IPS-15b (cell line): ENCODE measurements around the gene SP1.
"Not testable (repeated sequence)": the region's sequence is repeated elsewhere in the genome, so short reads cannot be mapped to it uniquely, and the experiment has no call there.

Experiments
- H3K27me3 ChIP-seq: one replicate; pipeline ENCODE4 v1.6.1; 2013; ENCODE audit warnings: low read length; ENCODE audit not compliant: control insufficient read depth, insufficient read depth
- H3K36me3 ChIP-seq: one replicate; pipeline ENCODE4 v1.6.1; 2013; ENCODE audit warnings: low read length; ENCODE audit not compliant: control insufficient read depth, insufficient read depth
- H3K4me1 ChIP-seq: one replicate; pipeline ENCODE4 v1.6.1; 2013; ENCODE audit warnings: mild to moderate bottlenecking, low read length; ENCODE audit not compliant: control insufficient read depth, insufficient read depth
- H3K4me3 ChIP-seq: one replicate; pipeline ENCODE4 v1.5.1; 2013; ENCODE audit warnings: low read depth, low read length
- H3K9ac ChIP-seq: one replicate; pipeline ENCODE4 v1.6.1; 2013; ENCODE audit warnings: low read depth, mild to moderate bottlenecking, low read length
- H3K9me3 ChIP-seq: one replicate; pipeline ENCODE4 v1.6.1; 2013; ENCODE audit warnings: mild to moderate bottlenecking, low read length; ENCODE audit not compliant: control insufficient read depth, insufficient read depth

The SP1 gene

GRCh38 chr12:53386381-53386780 is 6.4 kb downstream of the SP1 start:
- not testable (repeated sequence) for H3K9ac ChIP-seq, H3K9me3 ChIP-seq, H3K27me3 ChIP-seq, H3K4me3 ChIP-seq
- Histone ChIP-seq H3K36me3 (peaks cover 21% of the 10 kb centered on the region), H3K4me1 (peaks cover 12% of the 10 kb centered on the region)

- Histone ChIP-seq H3K36me3 (peaks cover 2% of the 10 kb centered on the region), H3K27me3 (no peaks in the 10 kb centered on the region), H3K9ac (no peak overlapping the region), H3K9me3 (no peaks in the 10 kb centered on the region), H3K4me1 (no peaks in the 10 kb centered on the region), H3K4me3 (no peak overlapping the region)
Measured at GRCh38 chr12:53388932-53389331, 9.0 kb downstream of the SP1 start.

GRCh38 chr12:53389702-53390101 is 9.7 kb downstream of the SP1 start:
- H3K27me3 ChIP-seq: no peaks in the 10 kb centered on the region
- H3K36me3 ChIP-seq: no peaks in the 10 kb centered on the region
- no peak overlapping the region for H3K9ac ChIP-seq
- no peaks in the 10 kb centered on the region for H3K9me3 ChIP-seq
- H3K4me3 ChIP-seq: no peak overlapping the region
- H3K4me1 ChIP-seq: no peaks in the 10 kb centered on the region

GRCh38 chr12:53391724-53392123 is 11.7 kb downstream of the SP1 start:
- no peak overlapping the region for H3K4me3 ChIP-seq
- no peaks in the 10 kb centered on the region for H3K9me3 ChIP-seq
- H3K4me1 ChIP-seq: no peaks in the 10 kb centered on the region
- no peaks in the 10 kb centered on the region for H3K36me3 ChIP-seq
- H3K27me3 ChIP-seq: no peaks in the 10 kb centered on the region
- no peak overlapping the region for H3K9ac ChIP-seq

GRCh38 chr12:53399896-53400295 is 19.9 kb downstream of the SP1 start:
- H3K4me1 ChIP-seq: no peaks in the 10 kb centered on the region
- no peak overlapping the region for H3K4me3 ChIP-seq
- H3K9ac ChIP-seq: no peak overlapping the region
- H3K27me3 ChIP-seq: no peaks in the 10 kb centered on the region
- no peaks in the 10 kb centered on the region for H3K36me3 ChIP-seq
- H3K9me3 ChIP-seq: no peaks in the 10 kb centered on the region

- not testable (repeated sequence) for H3K4me1 ChIP-seq, H3K36me3 ChIP-seq, H3K9ac ChIP-seq, H3K27me3 ChIP-seq, H3K4me3 ChIP-seq, H3K9me3 ChIP-seq
Measured at GRCh38 chr12:53402351-53402750, 22.4 kb downstream of the SP1 start.

GRCh38 chr12:53402871-53403270 is 22.9 kb downstream of the SP1 start:
- H3K4me3 ChIP-seq: no peak overlapping the region
- H3K36me3 ChIP-seq: peaks cover 3% of the 10 kb centered on the region
- H3K27me3 ChIP-seq: no peaks in the 10 kb centered on the region

GRCh38 chr12:53410951-53411350 is 31.0 kb downstream of the SP1 start:
- H3K4me3 ChIP-seq: no peak overlapping the region
- H3K27me3 ChIP-seq: no peaks in the 10 kb centered on the region
- peaks cover 20% of the 10 kb centered on the region for H3K36me3 ChIP-seq

More at GRCh38 chr12:53402871-53403270, 22.9 kb downstream of the SP1 start:
- H3K9me3 ChIP-seq: no peaks in the 10 kb centered on the region
- H3K9ac ChIP-seq: no peak overlapping the region
- no peaks in the 10 kb centered on the region for H3K4me1 ChIP-seq

GRCh38 chr12:53413485-53414204 is 33.7 kb downstream of the SP1 start:
- Histone ChIP-seq H3K27me3 (no peaks in the 10 kb centered on the region), H3K4me1 (peaks cover 17% of the 10 kb centered on the region), H3K9ac (no peak overlapping the region), H3K9me3 (no peaks in the 10 kb centered on the region), H3K36me3 (peaks cover 17% of the 10 kb centered on the region), H3K4me3 (no peak overlapping the region)

More at GRCh38 chr12:53410951-53411350, 31.0 kb downstream of the SP1 start:
- Histone ChIP-seq H3K4me1 (peaks cover 12% of the 10 kb centered on the region), H3K9me3 (no peaks in the 10 kb centered on the region), H3K9ac (no peak overlapping the region)

- Histone ChIP-seq H3K27me3 (no peaks in the 10 kb centered on the region), H3K36me3 (peaks cover 10% of the 10 kb centered on the region), H3K4me1 (peaks cover 17% of the 10 kb centered on the region), H3K9ac (peak overlapping the region; percentile 20), H3K4me3 (no peak overlapping the region), H3K9me3 (no peaks in the 10 kb centered on the region)
Measured at GRCh38 chr12:53414756-53415417, 34.9 kb downstream of the SP1 start.

GRCh38 chr12:53415752-53416389 is 35.9 kb downstream of the SP1 start:
- H3K4me3 ChIP-seq, H3K36me3 ChIP-seq, H3K9me3 ChIP-seq, H3K27me3 ChIP-seq, H3K9ac ChIP-seq: not testable (repeated sequence)
- H3K4me1 ChIP-seq: peaks cover 17% of the 10 kb centered on the region

- H3K4me1 ChIP-seq: peaks cover 17% of the 10 kb centered on the region
- not testable (repeated sequence) for H3K9ac ChIP-seq, H3K9me3 ChIP-seq, H3K36me3 ChIP-seq, H3K27me3 ChIP-seq, H3K4me3 ChIP-seq
Measured at GRCh38 chr12:53417291-53417816, 37.4 kb downstream of the SP1 start.
